Renal cortical epithelial cell (primary cell): ENCODE measurements around the gene TNFRSF18. TPM values are rescaled to one million over a fixed set of nuclear protein-coding genes. Genes with fewer than 3 reads are reported as not detected.

Experiments used
- DNase-seq: peaks from one replicate; pipeline ENCODE4 v3.0.0-alpha.2; 2011; ENCODE audit warnings: low read depth
- total RNA-seq: library from RNA; depleted of rRNA; stranded (reverse); fragments of >200 nt; gene quantifications from 2 replicates; pipeline ENCODE4 v1.2.3, GENCODE V29; 2014

The TNFRSF18 gene
- total RNA-seq, 1 donor from 2014 or later, result 0.50 TPM

- no peak for DNase-seq
Observed at GRCh38 chr1:1166642-1167397, 39.6 kb downstream of the TNFRSF18 start.

GRCh38 chr1:1165900-1166421, 40.4 kb downstream of the TNFRSF18 start:
- peak; percentile 34 for DNase-seq

- DNase-seq, result peak; percentile 37
Observed at GRCh38 chr1:1165485-1165884, 40.9 kb downstream of the TNFRSF18 start.

- DNase-seq, result peak; percentile 85
Observed at GRCh38 chr1:1164701-1165451, 41.5 kb downstream of the TNFRSF18 start.

GRCh38 chr1:1164361-1164700, 42.1 kb downstream of the TNFRSF18 start:
- no peak for DNase-seq

- no peak for DNase-seq
Observed at GRCh38 chr1:1163538-1164070, 42.8 kb downstream of the TNFRSF18 start.

- DNase-seq, result no peak
Observed at GRCh38 chr1:1162597-1163537, 43.5 kb downstream of the TNFRSF18 start.

- DNase-seq, result no peak
Observed at GRCh38 chr1:1161683-1162079, 44.7 kb downstream of the TNFRSF18 start.

- DNase-seq, result no peak
Observed at GRCh38 chr1:1161078-1161682, 45.2 kb downstream of the TNFRSF18 start.

- no peak for DNase-seq
Observed at GRCh38 chr1:1160281-1160930, 46.0 kb downstream of the TNFRSF18 start.

GRCh38 chr1:1157914-1158710, 48.3 kb downstream of the TNFRSF18 start:
- DNase-seq, result no peak

GRCh38 chr1:1157426-1157913, 48.9 kb downstream of the TNFRSF18 start:
- DNase-seq, result peak; percentile 73

- DNase-seq, result no peak
Observed at GRCh38 chr1:1157033-1157365, 49.4 kb downstream of the TNFRSF18 start.

- peak; percentile 61 for DNase-seq
Observed at GRCh38 chr1:1156140-1157032, 50.0 kb downstream of the TNFRSF18 start.

- DNase-seq, result no peak
Observed at GRCh38 chr1:1155258-1155657, 51.1 kb downstream of the TNFRSF18 start.

GRCh38 chr1:1153874-1154273, 52.5 kb downstream of the TNFRSF18 start:
- DNase-seq, result no peak
